NCI-H345 treated with DMSO at 0.1 percent for 48 hours (cell line): ENCODE results near the gene SHB.

Experiments
- DNase-seq: peaks from one replicate; lab custom pipeline; 2025; ENCODE audit not compliant: unreplicated experiment; lab: John Stamatoyannopoulos, UW

The SHB gene

DNA sequence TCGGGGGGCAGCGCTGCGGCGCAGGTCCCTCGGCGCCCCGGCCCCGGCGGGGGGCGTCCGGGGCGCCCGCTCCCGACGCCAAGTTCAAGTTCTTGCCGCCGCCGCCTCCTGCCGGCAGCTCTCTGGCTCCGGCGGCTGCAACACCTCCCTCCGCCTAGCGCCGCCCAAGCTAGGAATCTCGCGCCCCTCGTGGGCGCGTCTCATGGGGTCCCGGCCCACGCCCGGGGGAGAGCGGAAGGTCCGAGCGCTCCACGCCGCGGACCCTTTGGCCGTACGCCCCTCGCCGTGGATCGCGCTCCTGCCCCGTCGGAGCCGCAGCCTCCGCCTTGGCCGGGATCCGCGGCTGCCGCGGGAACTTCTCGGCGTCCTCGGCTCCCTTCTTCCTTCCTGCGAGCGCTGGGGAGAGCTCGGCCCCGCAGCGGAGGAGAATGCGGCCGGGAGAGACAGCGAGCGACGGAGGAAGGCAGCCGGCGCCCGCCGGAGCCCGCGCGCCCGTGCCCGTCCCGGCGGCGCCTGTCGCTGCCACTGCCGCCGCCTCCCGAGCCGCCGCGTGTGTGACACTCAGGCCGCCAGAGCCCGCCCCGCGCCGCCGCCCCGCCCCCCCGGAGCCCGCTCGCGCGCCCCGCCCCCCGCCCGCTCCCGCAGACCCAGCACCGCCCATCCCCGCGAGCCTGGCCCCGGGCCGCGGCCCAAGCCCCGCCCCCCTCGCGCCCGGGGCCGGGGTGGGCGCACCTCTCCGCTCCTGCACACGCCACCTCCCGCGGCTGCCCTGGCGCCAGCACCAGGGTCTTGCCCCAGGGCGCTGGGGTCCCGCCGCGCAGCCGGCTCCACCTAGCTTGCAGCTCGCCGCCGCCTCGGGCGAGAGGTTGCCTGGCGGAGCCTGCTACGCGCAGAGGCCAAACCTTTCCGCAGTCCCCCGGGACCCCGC, at the start of gene SHB:
Gene SHB (minus strand): TSS at position 527 of the 928 bp plus-strand sequence. CDS start 582 bp downstream, outside the sequence.
- DNase-seq = peak; percentile 69

- no peak for DNase-seq
Measured at GRCh38 chr9:38117651-38118050, 48.6 kb upstream of the SHB start.

- DNase-seq = no peak
Measured at GRCh38 chr9:38114905-38115304, 45.9 kb upstream of the SHB start.

GRCh38 chr9:38112456-38112855, 43.4 kb upstream of the SHB start:
- DNase-seq = no peak

DNA sequence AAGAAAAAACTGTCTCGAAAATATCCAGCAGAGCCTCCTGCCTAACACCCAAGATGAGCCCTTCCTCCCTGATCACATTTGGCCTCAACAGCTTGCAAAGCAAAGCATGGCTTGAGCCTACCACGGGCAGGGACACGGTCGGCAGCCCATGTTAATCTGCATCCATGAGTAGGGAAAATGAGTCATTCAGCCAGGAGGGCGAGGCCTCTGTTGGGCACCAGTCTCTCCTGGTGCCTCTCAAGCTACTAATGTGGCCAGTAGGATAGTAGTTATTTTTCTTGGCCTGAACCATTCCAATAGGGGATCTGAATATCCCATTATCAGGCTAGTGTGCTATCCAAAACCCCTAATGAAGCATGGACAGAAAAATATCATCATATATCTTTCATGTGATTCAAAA, 43.0 kb upstream of the SHB start:
- DNase-seq = no peak

GRCh38 chr9:38110476-38110875, 41.4 kb upstream of the SHB start:
- no peak for DNase-seq

- DNase-seq = no peak
Measured at GRCh38 chr9:38109601-38110000, 40.6 kb upstream of the SHB start.

DNA sequence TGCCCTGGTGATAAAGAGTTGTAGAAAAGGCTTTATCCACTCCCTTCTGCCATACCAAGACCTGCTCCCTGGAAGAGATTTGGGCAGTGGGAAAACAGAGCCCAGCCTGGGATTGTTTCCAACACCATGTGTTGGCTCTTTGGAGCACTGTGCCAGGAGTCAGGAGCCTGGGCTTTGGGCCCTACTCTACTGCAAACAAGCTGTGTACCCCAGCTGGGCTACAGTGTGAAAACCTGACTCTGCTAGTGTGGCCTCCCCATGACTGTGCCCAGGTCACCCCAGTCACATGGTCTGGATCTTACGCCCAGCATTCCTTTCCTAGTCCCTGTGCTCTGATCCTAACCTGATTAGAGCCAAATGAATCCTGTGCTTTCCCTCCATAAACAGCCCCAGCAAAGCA, 39.3 kb upstream of the SHB start:
- no peak for DNase-seq

DNA sequence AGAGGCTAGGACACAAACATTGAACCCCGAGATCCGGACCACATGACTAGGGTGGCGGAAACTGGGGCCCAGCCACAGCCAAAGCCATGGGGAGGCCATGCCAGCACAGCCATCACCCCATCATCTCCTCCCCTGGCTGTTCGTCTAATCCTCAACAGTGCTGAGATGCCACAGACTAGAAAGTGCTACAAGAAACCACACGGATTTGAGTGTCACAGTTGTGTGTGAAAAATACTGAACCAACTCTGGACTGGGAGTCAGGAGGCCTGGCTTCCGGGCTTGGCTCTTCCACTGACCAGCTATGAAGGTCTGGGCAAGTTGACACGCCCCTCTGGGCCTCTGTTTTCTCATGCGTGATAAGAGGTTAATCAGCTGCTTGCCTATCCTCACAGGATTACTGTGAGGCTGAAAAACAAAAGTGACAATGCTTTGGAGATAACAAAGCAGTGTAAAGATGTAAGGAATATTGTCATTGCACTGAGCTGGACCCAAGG, 38.8 kb upstream of the SHB start:
- DNase-seq = no peak

- DNase-seq = no peak
Measured at GRCh38 chr9:38107405-38107804, 38.4 kb upstream of the SHB start.

DNA sequence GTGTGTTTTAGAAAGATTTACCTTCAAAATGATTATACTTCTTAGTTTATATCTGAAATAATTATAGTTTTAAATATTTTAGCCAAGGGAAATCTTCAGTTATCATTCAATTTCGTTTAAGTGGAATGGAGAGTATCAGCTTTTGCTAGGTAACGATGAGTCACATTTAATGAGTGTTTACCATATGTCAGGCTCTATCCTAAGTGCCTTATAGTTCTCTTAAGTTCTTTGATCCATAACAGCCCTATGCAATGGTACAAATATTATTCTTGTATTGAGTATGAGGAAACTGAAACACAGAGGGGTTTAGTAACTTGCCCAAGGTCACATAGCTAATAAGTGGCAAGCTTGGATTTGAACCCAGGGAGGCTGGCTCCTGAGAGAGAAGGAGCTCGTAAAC, 37.5 kb upstream of the SHB start:
- no peak for DNase-seq

- no peak for DNase-seq
Measured at GRCh38 chr9:38103340-38103739, 34.3 kb upstream of the SHB start.

GRCh38 chr9:38101423-38101822, 32.4 kb upstream of the SHB start:
- no peak for DNase-seq

GRCh38 chr9:38096238-38096805, 27.3 kb upstream of the SHB start:
- no peak for DNase-seq

- no peak for DNase-seq
Measured at GRCh38 chr9:38094165-38094564, 25.1 kb upstream of the SHB start.

- DNase-seq = no peak
Measured at GRCh38 chr9:38092656-38093055, 23.6 kb upstream of the SHB start.

- no peak for DNase-seq
Measured at GRCh38 chr9:38092200-38092524, 23.1 kb upstream of the SHB start.

- DNase-seq = no peak
Measured at GRCh38 chr9:38091310-38092199, 22.5 kb upstream of the SHB start.

DNA sequence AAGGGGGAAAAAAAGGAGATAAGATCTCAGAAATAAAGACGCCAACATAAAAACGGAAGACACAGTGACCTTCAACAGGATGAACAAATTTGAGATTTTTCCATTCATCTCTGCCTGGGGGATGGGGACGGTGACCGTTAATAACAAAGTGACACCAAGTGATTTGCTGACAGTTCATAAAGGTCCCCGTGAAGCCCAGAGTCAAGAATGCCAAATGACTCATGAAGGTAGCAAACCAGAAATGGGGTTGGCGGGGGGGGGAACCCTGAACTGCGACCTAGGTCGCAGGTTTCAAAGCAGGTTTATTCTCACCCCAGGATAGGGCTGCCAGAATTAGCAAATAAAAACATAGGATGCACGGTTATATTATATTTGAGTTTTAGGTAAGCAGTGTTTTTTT, 21.1 kb upstream of the SHB start:
- no peak for DNase-seq

DNA sequence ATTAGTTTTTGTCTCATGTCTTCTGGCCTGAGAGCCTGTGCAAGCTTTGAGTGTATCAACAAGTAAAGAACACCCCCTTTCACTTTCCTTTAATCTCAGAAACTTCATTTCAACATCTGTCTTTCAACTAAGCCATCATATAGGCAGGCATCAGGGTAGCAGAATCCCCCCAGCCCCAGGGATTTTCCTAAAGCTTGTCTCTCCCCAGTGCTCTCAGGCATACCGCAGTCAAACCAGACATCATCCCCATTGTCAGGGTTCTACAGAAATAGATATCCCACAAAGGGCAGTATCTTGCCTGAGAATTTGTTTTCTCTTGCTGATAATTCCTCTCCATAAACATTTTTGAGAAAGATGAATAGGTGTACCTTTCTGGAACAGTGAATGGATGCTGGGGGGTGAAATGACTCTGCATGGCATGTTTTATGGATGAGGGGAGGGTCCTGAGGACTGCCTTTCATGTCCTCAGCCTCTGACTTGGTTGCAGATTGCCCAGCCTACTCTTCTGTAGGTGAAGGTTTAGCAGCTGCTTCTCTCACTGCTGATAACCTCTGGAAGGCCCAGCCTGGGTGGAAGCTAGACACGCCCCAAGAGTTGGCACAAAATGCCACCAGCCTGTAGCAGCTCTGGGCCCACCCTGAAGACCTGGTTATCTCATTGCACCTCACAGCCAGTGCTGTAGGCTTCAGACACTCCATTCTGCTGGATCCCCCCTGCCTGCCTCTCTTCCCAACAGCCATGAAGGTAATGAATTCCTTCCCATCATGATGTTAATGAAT, 20.5 kb upstream of the SHB start:
- DNase-seq = no peak
